H1 (cell line): Measurements from ENCODE around the gene TRAPPC2. TPM values are rescaled to one million over a fixed set of nuclear protein-coding genes. Genes with fewer than 3 reads are reported as not detected.

Source experiments
- CTCF ChIA-PET: fragments of 300-600 bp; sonication (Branson Sonifier 250); formaldehyde crosslinking; loops from one replicate; lab custom pipeline; 2021; ENCODE audit not compliant: partially characterized antibody; lab: Charles Lee
- POLR2A ChIA-PET: fragments of 300-600 bp; sonication (Branson Sonifier 250); formaldehyde crosslinking; loops from one replicate; lab custom pipeline; 2021; ENCODE audit warnings: inconsistent platforms; ENCODE audit not compliant: partially characterized antibody; lab: Charles Lee
- DNase-seq, 2 experiments: peaks; one replicate each; pipeline versions ENCODE4 v3.0.0 to v3.0.0-alpha.2; 2010 to 2022; ENCODE audit warnings: low spot score in 2 of 2, low read depth in 1 of 2, mixed read lengths in 1 of 2
- FAIRE-seq: peaks from 2 replicates; lab custom pipeline; 2011; peaks lifted over from hg19 to GRCh38; lab: Jason Lieb, UNC
- H2AFZ ChIP-seq: 2 replicates; pipeline ENCODE4 v1.8.1; 2012; ENCODE audit warnings: low read length, inconsistent platforms
- H2AK5ac ChIP-seq: 2 replicates; pipeline ENCODE4 v1.6.1; 2013; ENCODE audit warnings: low read depth, low read length
- H2BK120ac ChIP-seq: replicated peaks from 2 replicates; pipeline ENCODE3; 2013; ENCODE audit warnings: low read depth, low read length, inconsistent platforms
- H2BK12ac ChIP-seq: 2 replicates; pipeline ENCODE4 v1.6.1; 2013; ENCODE audit warnings: low read depth, low read length
- H2BK15ac ChIP-seq: 2 replicates; pipeline ENCODE4 v1.6.1; 2013; ENCODE audit warnings: low read length
- H2BK20ac ChIP-seq: 2 replicates; pipeline ENCODE4 v1.6.1; 2013; ENCODE audit warnings: low read length
- H2BK5ac ChIP-seq: 2 replicates; pipeline ENCODE4 v1.6.1; 2013; ENCODE audit warnings: low read depth, low read length
- H3K14ac ChIP-seq: 2 replicates; pipeline ENCODE4 v1.6.1; 2013; ENCODE audit warnings: inconsistent platforms; ENCODE audit not compliant: insufficient read length
- H3K18ac ChIP-seq: 2 replicates; pipeline ENCODE4 v1.6.1; 2013; ENCODE audit warnings: low read length; ENCODE audit errors: extremely low read depth
- H3K23ac ChIP-seq: 2 replicates; pipeline ENCODE4 v1.6.1; 2013; ENCODE audit warnings: inconsistent platforms; ENCODE audit not compliant: insufficient read length
- H3K23me2 ChIP-seq: 2 replicates; pipeline ENCODE4 v1.6.1; 2013; ENCODE audit warnings: low read depth, low read length
- H3K27ac ChIP-seq: 2 replicates; pipeline ENCODE4 v1.6.1; 2011; ENCODE audit warnings: low read depth, low read length, inconsistent platforms
- H3K27me3 ChIP-seq, 4 experiments: replicated peaks in 1 of 4; 1 replicate in 1 of 4; 2 replicates in 3 of 4; pipeline versions ENCODE4 v1.6.1 to v1.8.1; 2011 to 2013; ENCODE audit warnings: low read length in 3 of 4, mild to moderate bottlenecking in 3 of 4, inconsistent platforms in 2 of 4, mixed read lengths in 2 of 4, moderate library complexity in 1 of 4; ENCODE audit not compliant: control insufficient read depth in 3 of 4, insufficient read depth in 3 of 4; ENCODE audit errors: extremely low read depth in 1 of 4
- H3K36me3 ChIP-seq, 4 experiments: 2 replicates each; pipeline versions ENCODE4 v1.6.1 to v1.8.1; 2011 to 2013; ENCODE audit warnings: mild to moderate bottlenecking in 4 of 4, low read length in 3 of 4, moderate library complexity in 2 of 4, control low read depth in 1 of 4, inconsistent platforms in 1 of 4; ENCODE audit not compliant: insufficient read depth in 4 of 4, control insufficient read depth in 2 of 4
- H3K4ac ChIP-seq: replicated peaks from 2 replicates; pipeline ENCODE3; 2013; ENCODE audit warnings: low read length, low read depth, mixed read lengths, inconsistent platforms; ENCODE audit not compliant: insufficient read length
- H3K4me1 ChIP-seq, 4 experiments: replicated peaks in 1 of 4; 1 replicate in 1 of 4; 2 replicates in 3 of 4; pipeline versions ENCODE4 v1.6.1 to v1.8.1; 2011 to 2013; ENCODE audit warnings: low read length in 3 of 4, inconsistent platforms in 2 of 4, mixed read lengths in 1 of 4; ENCODE audit not compliant: insufficient read depth in 4 of 4, control insufficient read depth in 3 of 4
- H3K4me2 ChIP-seq, 2 experiments: 2 replicates each; pipeline versions ENCODE4 v1.6.1 to v1.8.1; 2011 to 2013; ENCODE audit warnings: low read depth in 2 of 2, low read length in 2 of 2, control low read depth in 1 of 2, inconsistent platforms in 1 of 2, mild to moderate bottlenecking in 1 of 2; ENCODE audit not compliant: insufficient read depth in 1 of 2
- H3K4me3 ChIP-seq, 4 experiments: fragments of 200-600, 300-600 bp in 1 of 4; sonication (generic), shearing (Covaris generic), sonication (Bioruptor Twin) in 1 of 4; 2 replicates each; pipeline versions ENCODE4 v1.5.1 to v1.8.1; 2011 to 2016; ENCODE audit warnings: low read length in 4 of 4, low read depth in 3 of 4, control low read depth in 2 of 4, inconsistent platforms in 2 of 4, mild to moderate bottlenecking in 2 of 4, mixed read lengths in 1 of 4, moderate library complexity in 1 of 4; ENCODE audit not compliant: insufficient read depth in 2 of 4; ENCODE audit errors: extremely low read depth in 1 of 4
- H3K56ac ChIP-seq: replicated peaks from 2 replicates; pipeline ENCODE3; 2013; ENCODE audit warnings: low read depth, mild to moderate bottlenecking, mixed read lengths, low read length, inconsistent platforms; ENCODE audit not compliant: insufficient read length
- H3K79me1 ChIP-seq: 2 replicates; pipeline ENCODE4 v1.6.1; 2013; ENCODE audit warnings: low read depth, low read length, control low read depth
- H3K79me2 ChIP-seq, 2 experiments: 2 replicates each; pipeline versions ENCODE4 v1.6.1 to v1.8.1; 2012 to 2013; ENCODE audit warnings: low read length in 2 of 2, mild to moderate bottlenecking in 2 of 2, inconsistent platforms in 1 of 2; ENCODE audit not compliant: insufficient read depth in 2 of 2, control insufficient read depth in 1 of 2
- H3K9ac ChIP-seq, 4 experiments: replicated peaks in 1 of 4; 1 replicate in 1 of 4; 2 replicates in 3 of 4; pipeline versions ENCODE4 v1.6.1 to v1.8.1; 2011 to 2013; ENCODE audit warnings: low read depth in 3 of 4, low read length in 3 of 4, control low read depth in 2 of 4, mild to moderate bottlenecking in 2 of 4, moderate library complexity in 2 of 4, inconsistent platforms in 1 of 4; ENCODE audit errors: extremely low read depth in 1 of 4
- H3K9me3 ChIP-seq, 2 experiments: 2 replicates each; pipeline versions ENCODE4 v1.6.1 to v1.8.1; 2012 to 2013; ENCODE audit warnings: mild to moderate bottlenecking in 2 of 2, moderate library complexity in 2 of 2, control low read depth in 1 of 2, inconsistent platforms in 1 of 2, low read depth in 1 of 2, low read length in 1 of 2, mixed read lengths in 1 of 2; ENCODE audit not compliant: insufficient read depth in 2 of 2
- H4K20me1 ChIP-seq, 2 experiments: replicated peaks in 1 of 2; 2 replicates each; pipeline versions ENCODE3 to v1.8.1; 2011 to 2013; ENCODE audit warnings: inconsistent platforms in 2 of 2, low read length in 2 of 2, mild to moderate bottlenecking in 1 of 2; ENCODE audit not compliant: insufficient read depth in 2 of 2, control insufficient read depth in 1 of 2
- H4K5ac ChIP-seq: 2 replicates; pipeline ENCODE4 v1.6.1; 2013; ENCODE audit warnings: low read length, low read depth, mixed read lengths, inconsistent platforms; ENCODE audit not compliant: insufficient read length
- H4K8ac ChIP-seq: 2 replicates; pipeline ENCODE4 v1.8.0; 2013; ENCODE audit warnings: mild to moderate bottlenecking, moderate library complexity, low read length, inconsistent platforms; ENCODE audit not compliant: insufficient read depth; ENCODE audit errors: extremely low read depth
- H4K91ac ChIP-seq: replicated peaks from 2 replicates; pipeline ENCODE3; 2013; ENCODE audit warnings: low read length, mixed read lengths, inconsistent platforms; ENCODE audit not compliant: insufficient read length
- ASH2L ChIP-seq: fragments of 200-600, 300-600 bp; sonication (generic); IDR thresholded peaks from one replicate; pipeline ENCODE4 v1.7.1; 2017; ENCODE audit warnings: low read length
- CBX8 ChIP-seq: fragments of 300-800, 300-1000 bp; sonication (generic); IDR thresholded peaks from 2 replicates; pipeline ENCODE4 v1.7.1; 2016; ENCODE audit warnings: low read depth, low read length, borderline replicate concordance
- EGR1 ChIP-seq: IDR thresholded peaks from 2 replicates; pipeline ENCODE4 v1.6.1; 2011; ENCODE audit warnings: low read depth, low read length, borderline replicate concordance
- FOSL1 ChIP-seq: IDR thresholded peaks from 2 replicates; pipeline ENCODE4 v1.6.1; 2011; ENCODE audit warnings: mild to moderate bottlenecking, low read depth, low read length, moderate library complexity; ENCODE audit not compliant: insufficient read depth
- HDAC2 ChIP-seq, 2 experiments: fragments of 300-600 bp in 1 of 2; sonication (generic) in 1 of 2; IDR thresholded peaks; 2 replicates each; pipeline ENCODE4 v1.6.1; 2011 to 2012; ENCODE audit warnings: low read depth in 2 of 2, low read length in 2 of 2, mild to moderate bottlenecking in 2 of 2, moderate library complexity in 2 of 2, borderline replicate concordance in 1 of 2, inconsistent platforms in 1 of 2
- HDAC6 ChIP-seq: IDR thresholded peaks from one replicate; pipeline ENCODE4 v1.7.1; 2012; ENCODE audit warnings: low read depth, mild to moderate bottlenecking, inconsistent platforms, low read length, moderate library complexity
- JUND ChIP-seq: IDR thresholded peaks from 2 replicates; pipeline ENCODE4 v1.6.1; 2011; ENCODE audit warnings: mild to moderate bottlenecking, improper control_type of control experiment, low read length
- KDM4A ChIP-seq: IDR thresholded peaks from one replicate; pipeline ENCODE4 v1.7.1; 2012; ENCODE audit warnings: low read depth, mild to moderate bottlenecking, moderate library complexity, low read length, inconsistent platforms; ENCODE audit not compliant: severe bottlenecking
- NANOG ChIP-seq: IDR thresholded peaks from 2 replicates; pipeline ENCODE4 v1.6.1; 2011; ENCODE audit warnings: low read length, low read depth, mild to moderate bottlenecking, inconsistent platforms; ENCODE audit not compliant: insufficient read depth, poor library complexity, severe bottlenecking
- POLR2A ChIP-seq, 2 experiments: IDR thresholded peaks; 1 replicate in 1 of 2; 2 replicates in 1 of 2; pipeline ENCODE4 v1.6.1; 2011; ENCODE audit warnings: low read depth in 2 of 2, low read length in 2 of 2, mild to moderate bottlenecking in 2 of 2; ENCODE audit errors: control extremely low read depth in 1 of 2
- SIRT6 ChIP-seq: IDR thresholded peaks from one replicate; pipeline ENCODE4 v1.7.1; 2012; ENCODE audit warnings: low read length, inconsistent platforms
- SP2 ChIP-seq: IDR thresholded peaks from 2 replicates; pipeline ENCODE4 v1.6.1; 2012; ENCODE audit warnings: mild to moderate bottlenecking, low read length, inconsistent platforms
- WGBS, 2 experiments: shearing (Covaris generic) in 1 of 2; methylation state at CpG; one replicate each; pipeline versions ENCODE4 v1.1.6 to v1.1.7; 2013 to 2015; ENCODE audit warnings: low lambda C conversion rate in 2 of 2, mixed read lengths in 2 of 2, inconsistent platforms in 1 of 2, low coverage in 1 of 2, missing lambda C conversion rate in 1 of 2; ENCODE audit not compliant: insufficient replicate concordance in 2 of 2, insufficient coverage in 1 of 2, insufficient read length in 1 of 2; ENCODE audit errors: extremely low coverage in 1 of 2, missing lambda C conversion rate in 1 of 2; 5-methylcytosine and 5-hydroxymethylcytosine counted together
- polyA plus RNA-seq, 7 experiments: library from polyadenylated mRNA; depleted of rRNA in 3 of 7; stranded (reverse) in 5 of 7; unstranded in 2 of 7; fragments of >200 nt in 5 of 7; fragments of 200-250 nt in 2 of 7; gene quantifications; 1 replicate in 5 of 7; 2 replicates in 1 of 7; 4 replicates in 1 of 7; pipeline versions ENCODE4 v1.2.1 to v1.2.3, GENCODE V29; 2011 to 2013; ENCODE audit warnings: missing spikeins in 2 of 7, mixed read lengths in 2 of 7
- total RNA-seq: library from RNA; stranded (reverse); fragmentation: NEBNext Ultra II Directional; extraction: Animal tissue kit (Norgen Biotek cat#: 25700); gene quantifications from 2 replicates; pipeline ENCODE4 v1.2.1, GENCODE V29; 2021
- TF ChIP-seq, protein P1 (sequence below): IDR thresholded peaks from 2 replicates; pipeline ENCODE4 v1.6.1; 2012; ENCODE audit warnings: inconsistent platforms

Gene TRAPPC2
- total and polyA plus RNA-seq, 2 of the 8 experiments (the other 6 are each of a cell fraction or from before 2014, with no cell fraction given), result 6.7 to 10.8 TPM

DNA sequence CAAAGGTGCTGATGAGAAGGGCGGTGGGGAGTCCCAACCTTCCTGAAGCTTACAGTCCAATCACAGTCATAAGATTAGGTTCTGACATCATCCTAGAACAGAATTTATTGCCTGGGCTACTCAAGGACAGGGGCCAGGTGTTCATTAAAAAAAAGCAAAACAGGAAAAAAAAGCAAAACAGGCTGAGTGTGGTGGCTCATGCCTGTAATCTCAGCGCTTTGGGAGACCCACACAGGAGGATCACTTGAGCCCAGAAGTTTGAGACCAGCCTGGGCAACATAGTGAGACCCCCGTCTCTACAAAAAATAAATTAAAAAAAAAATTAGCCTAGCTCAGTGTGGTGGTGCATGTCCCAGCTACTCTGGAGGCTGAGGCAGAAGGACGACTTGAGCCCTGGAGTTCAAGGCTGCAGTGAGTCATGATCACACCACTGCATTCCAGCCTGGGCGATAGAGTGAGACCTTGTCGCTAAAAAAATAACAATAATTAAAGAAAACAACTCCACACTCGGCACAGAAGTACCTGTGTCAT is 42.5 kb downstream of the TRAPPC2 start:
- CTCF ChIA-PET, result interaction anchor here (1.5 kb wide), 1 partner anchor 34 kb away, joined by 4 read pairs; no protein-coding TSS in a partner anchor

More for the DNA sequence above, 42.5 kb downstream of the TRAPPC2 start:
- TF ChIP-seq FOSL1, result no peak
- TF ChIP-seq POLR2A (IDR thresholded peaks at IDR 0.05; ENCODE audit: control extremely low read depth in 1 of 2, low read depth in 2 of 2, low read length in 2 of 2), result no peak
- no peak for TF ChIP-seq EGR1
- TF ChIP-seq KDM4A, result no peak
- no peak for TF ChIP-seq HDAC6
- no peak for TF ChIP-seq JUND
- no peak for TF ChIP-seq ASH2L
- TF ChIP-seq CBX8, result no peak
- TF ChIP-seq, protein P1, sequence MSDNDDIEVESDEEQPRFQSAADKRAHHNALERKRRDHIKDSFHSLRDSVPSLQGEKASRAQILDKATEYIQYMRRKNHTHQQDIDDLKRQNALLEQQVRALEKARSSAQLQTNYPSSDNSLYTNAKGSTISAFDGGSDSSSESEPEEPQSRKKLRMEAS, result no peak
- no peak for TF ChIP-seq NANOG
- TF ChIP-seq SIRT6, result no peak
- no peak for TF ChIP-seq SP2
- TF ChIP-seq HDAC2 (IDR thresholded peaks at IDR 0.05; ENCODE audit: borderline replicate concordance in 1 of 2, low read depth in 2 of 2, low read length in 2 of 2), result no peak
- TF ChIP-seq, all 59 proteins: peak for 0
- Histone ChIP-seq H3K36me3 (no peaks in the 10 kb centered on the region; a peak in 1 of 8 replicates), H3K4me3 (no peak overlapping the region), H3K4ac (no peak overlapping the region), H4K20me1 (peaks cover 0 to 14% of the 10 kb centered on the region in 2 experiments), H3K79me1 (no peaks in the 10 kb centered on the region; the same call in 1 of the 2 replicates), H3K23me2 (peaks cover 4% of the 10 kb centered on the region; the same call in 1 of the 2 replicates), H4K5ac (no peak overlapping the region), H2BK5ac (no peak overlapping the region), H3K4me2 (no peak overlapping the region; a peak in 1 of 4 replicates), H2BK20ac (no peak overlapping the region), H4K8ac (no peak overlapping the region), H3K23ac (no peak overlapping the region), H3K79me2 (peaks cover 4 to 73% of the 10 kb centered on the region in 2 experiments), H3K27ac (no peak overlapping the region), H2AK5ac (no peak overlapping the region), H3K18ac (no peak overlapping the region), H3K56ac (no peak overlapping the region), H4K91ac (no peak overlapping the region), H3K9me3 (no peaks in the 10 kb centered on the region), H2BK120ac (no peak overlapping the region), H2BK15ac (no peak overlapping the region), H2AFZ (no peak overlapping the region), H3K9ac (no peak overlapping the region), H3K14ac (no peak overlapping the region), H3K4me1 (peaks cover 0 to 7% (median 3%) of the 10 kb centered on the region in 4 experiments; a peak in 4 of 7 replicates), H2BK12ac (no peak overlapping the region), H3K27me3 (peaks cover 0 to 2% (median 0%) of the 10 kb centered on the region in 4 experiments; a peak in 2 of 7 replicates)
- POLR2A ChIA-PET, result no interaction called here
- DNase-seq (no peak), FAIRE-seq (no peak)
- WGBS, 2 experiments, result 87% methylated on average over 6 of the region's 7 CpGs; no CpG with 5 or more reads in 1 of the 2 experiments
